Measurements from ENCODE around the gene HOXD10. TPM values are rescaled to one million over a fixed set of nuclear protein-coding genes. Genes with fewer than 3 reads are reported as not detected.

HOXD10 gene
- total RNA-seq, 1 experiment from 2014 or later: not detected

- ChIA-PET CTCF (no interaction called here), POLR2A (no interaction called here)
- peaks cover 8% of the 10 kb centered on the region for H3K4me1 ChIP-seq (ENCODE audit: control insufficient read depth, insufficient read depth, low read length)
- TF ChIP-seq TCF7L2 (IDR thresholded peaks at IDR 0.05; ENCODE audit: low read depth, low read length) (no peak), REST (IDR thresholded peaks at IDR 0.05; ENCODE audit: insufficient read depth in 1 of 2, low read depth in 2 of 2, low read length in 1 of 2) (no peak), SIN3A (IDR thresholded peaks at IDR 0.05; ENCODE audit: borderline replicate concordance, insufficient read depth, low read depth, low read length) (no peak), CTCF (IDR thresholded peaks at IDR 0.05) (no peak), POLR2AphosphoS5 (IDR thresholded peaks at IDR 0.05; ENCODE audit: low read depth, low read length) (no peak)
- BruUV-seq (replicated peaks): no TSS peak
- intact Hi-C loops (cut with micrococcal nuclease; ENCODE audit: unreplicated experiment): no loop called here
- no peaks in the 10 kb centered on the region for H3K36me3 ChIP-seq (ENCODE audit: control insufficient read depth, insufficient read depth, low read length)
- no peaks in the 10 kb centered on the region for H3K9me3 ChIP-seq (ENCODE audit: control insufficient read depth, insufficient read depth, low read depth, low read length)
- H3K4me3 ChIP-seq (ENCODE audit: low read depth in 2 of 2, low read length in 2 of 2): no peak overlapping the region
- H3K27ac ChIP-seq (ENCODE audit: low read length): no peak overlapping the region
- no peak for DNase-seq (ENCODE audit: low read depth, low spot score)
- ATAC-seq: no peak
- in situ Hi-C loops (cut with HindIII; ENCODE audit: low pct_unique_long_range_greater_than_20kb, low sequenced_read_pairs): no loop called here
- 0 out of 2 replicates have a peak, but pooled peaks cover 3% of the 10 kb centered on the region for H3K27me3 ChIP-seq (ENCODE audit: control insufficient read depth, insufficient read depth, low read length)
Observed at GRCh38 chr2:176107731-176108181, 8.8 kb upstream of the HOXD10 start.

GRCh38 chr2:176109192-176109901 lies 7.2 kb upstream of the HOXD10 start:
- no peaks in the 10 kb centered on the region for H3K36me3 ChIP-seq (ENCODE audit: control insufficient read depth, insufficient read depth, low read length)
- POLR2A ChIA-PET: no interaction called here
- ATAC-seq: no peak
- no peak for DNase-seq (ENCODE audit: low read depth, low spot score)
- BruUV-seq (replicated peaks): no TSS peak
- no peak overlapping the region for H3K4me3 ChIP-seq (ENCODE audit: low read depth in 2 of 2, low read length in 2 of 2)
- intact Hi-C loops (cut with micrococcal nuclease; ENCODE audit: unreplicated experiment) (no loop called here), in situ Hi-C loops (cut with HindIII; ENCODE audit: low pct_unique_long_range_greater_than_20kb, low sequenced_read_pairs) (no loop called here)
- H3K9me3 ChIP-seq (ENCODE audit: control insufficient read depth, insufficient read depth, low read depth, low read length): no peaks in the 10 kb centered on the region
- no peak overlapping the region for H3K27ac ChIP-seq (ENCODE audit: low read length)
- TF ChIP-seq POLR2AphosphoS5 (IDR thresholded peaks at IDR 0.05; ENCODE audit: low read depth, low read length) (no peak), REST (IDR thresholded peaks at IDR 0.05; ENCODE audit: insufficient read depth in 1 of 2, low read depth in 2 of 2, low read length in 1 of 2) (no peak), SIN3A (IDR thresholded peaks at IDR 0.05; ENCODE audit: borderline replicate concordance, insufficient read depth, low read depth, low read length) (no peak), CTCF (IDR thresholded peaks at IDR 0.05) (no peak), TCF7L2 (IDR thresholded peaks at IDR 0.05; ENCODE audit: low read depth, low read length) (no peak)
- peaks cover 4% of the 10 kb centered on the region; the same call in 1 of the 2 replicates for H3K4me1 ChIP-seq (ENCODE audit: control insufficient read depth, insufficient read depth, low read length)
- CTCF ChIA-PET: interaction anchor here (0.6 kb wide), 1 partner anchor 790 kb away, joined by 3 read pairs; no protein-coding TSS in a partner anchor
- H3K27me3 ChIP-seq (ENCODE audit: control insufficient read depth, insufficient read depth, low read length): 0 out of 2 replicates have a peak, but pooled peaks cover 5% of the 10 kb centered on the region

All from Panc1 (cell line).